Stimulated activated naive B cell treated with anti-CD40 and anti-IgM and Interleukin-4, amounts not matched to agents 10 μg/mL and 1 μg/mL and 100 μg/mL, for 72 hours (primary cell): Measurements from ENCODE around the gene NAV2.

ENCODE experiments used
- ATAC-seq, 2 donors: fragments of 150-1000 bp; cut with Tn5 transposase; replicated peaks; 2 replicates each; pipeline ENCODE4 v1.10.0; 2021; ENCODE audit warnings: moderate library complexity in 1 of 2
- DNase-seq: peaks from one replicate; pipeline ENCODE4 v3.0.0; 2021
- H3K27ac Mint-ChIP-seq: one replicate; pipeline ENCODE4 v1.8.0; 2022; ENCODE audit warnings: mild to moderate bottlenecking, mixed read lengths
- H3K27me3 Mint-ChIP-seq, 2 donors: one replicate each; pipeline ENCODE4 v1.8.0; 2022; ENCODE audit warnings: mixed read lengths in 2 of 2
- H3K36me3 Mint-ChIP-seq, 2 donors: one replicate each; pipeline ENCODE4 v1.8.0; 2022; ENCODE audit warnings: mixed read lengths in 2 of 2, mild to moderate bottlenecking in 1 of 2
- H3K4me1 Mint-ChIP-seq, 2 donors: one replicate each; pipeline ENCODE4 v1.8.0; 2022; ENCODE audit warnings: mixed read lengths in 2 of 2, mild to moderate bottlenecking in 1 of 2
- H3K4me3 Mint-ChIP-seq, 2 donors: one replicate each; pipeline ENCODE4 v1.8.0; 2022; ENCODE audit warnings: mild to moderate bottlenecking in 2 of 2, mixed read lengths in 2 of 2, moderate library complexity in 1 of 2
- H3K9me3 Mint-ChIP-seq, 2 donors: one replicate each; pipeline ENCODE4 v1.8.0; 2022; ENCODE audit warnings: mixed read lengths in 2 of 2, mild to moderate bottlenecking in 1 of 2

NAV2 gene

GRCh38 chr11:20013346-20014066 lies 300.9 kb downstream of the NAV2 start:
- no peaks in the 10 kb centered on the region for H3K9me3 Mint-ChIP-seq
- no peak overlapping the region for H3K4me3 Mint-ChIP-seq
- H3K36me3 Mint-ChIP-seq: no peaks in the 10 kb centered on the region
- ATAC-seq (no peak), DNase-seq (no peak)
- H3K4me1 Mint-ChIP-seq: peaks cover 0 to 5% of the 10 kb centered on the region in 2 donors
- no peak overlapping the region for H3K27ac Mint-ChIP-seq
- H3K27me3 Mint-ChIP-seq: peaks cover 0 to 11% of the 10 kb centered on the region in 2 donors

GRCh38 chr11:20014067-20014402 lies 301.4 kb downstream of the NAV2 start:
- no peak for ATAC-seq
- H3K9me3 Mint-ChIP-seq: no peaks in the 10 kb centered on the region
- peaks cover 0 to 5% of the 10 kb centered on the region in 2 donors for H3K4me1 Mint-ChIP-seq
- DNase-seq: no peak
- no peaks in the 10 kb centered on the region for H3K36me3 Mint-ChIP-seq
- H3K27me3 Mint-ChIP-seq: peaks cover 0 to 11% of the 10 kb centered on the region in 2 donors
- no peak overlapping the region for H3K27ac Mint-ChIP-seq
- H3K4me3 Mint-ChIP-seq: no peak overlapping the region

GRCh38 chr11:20015101-20015500 lies 302.5 kb downstream of the NAV2 start:
- no peak for ATAC-seq
- Mint-ChIP-seq H3K27me3 (peaks cover 0 to 11% of the 10 kb centered on the region in 2 donors), H3K9me3 (no peaks in the 10 kb centered on the region), H3K4me1 (peaks cover 0 to 5% of the 10 kb centered on the region in 2 donors), H3K36me3 (no peaks in the 10 kb centered on the region), H3K4me3 (no peak overlapping the region), H3K27ac (no peak overlapping the region)
- no peak for DNase-seq

GRCh38 chr11:20015529-20016427 lies 303.1 kb downstream of the NAV2 start:
- no peaks in the 10 kb centered on the region for H3K36me3 Mint-ChIP-seq
- H3K4me1 Mint-ChIP-seq: peaks cover 0 to 5% of the 10 kb centered on the region in 2 donors
- no peak for DNase-seq
- peaks cover 0 to 11% of the 10 kb centered on the region in 2 donors for H3K27me3 Mint-ChIP-seq
- no peak for ATAC-seq
- H3K27ac Mint-ChIP-seq: no peak overlapping the region
- no peaks in the 10 kb centered on the region for H3K9me3 Mint-ChIP-seq
- no peak overlapping the region for H3K4me3 Mint-ChIP-seq

GRCh38 chr11:20016526-20016925 lies 303.9 kb downstream of the NAV2 start:
- ATAC-seq (no peak), DNase-seq (no peak)
- Mint-ChIP-seq H3K4me1 (peaks cover 0 to 5% of the 10 kb centered on the region in 2 donors), H3K27me3 (peaks cover 0 to 11% of the 10 kb centered on the region in 2 donors), H3K4me3 (no peak overlapping the region), H3K9me3 (no peaks in the 10 kb centered on the region), H3K36me3 (no peaks in the 10 kb centered on the region), H3K27ac (no peak overlapping the region)

- Mint-ChIP-seq H3K27ac (no peak overlapping the region), H3K9me3 (no peaks in the 10 kb centered on the region), H3K4me3 (no peak overlapping the region), H3K4me1 (peaks cover 0 to 5% of the 10 kb centered on the region in 2 donors), H3K36me3 (no peaks in the 10 kb centered on the region), H3K27me3 (peaks cover 0 to 11% of the 10 kb centered on the region in 2 donors)
- no peak for DNase-seq
- ATAC-seq: no peak
Observed at GRCh38 chr11:20017320-20017719, 304.7 kb downstream of the NAV2 start.

GRCh38 chr11:20020198-20020597 lies 307.6 kb downstream of the NAV2 start:
- ATAC-seq: no peak
- Mint-ChIP-seq H3K9me3 (no peaks in the 10 kb centered on the region), H3K27ac (no peak overlapping the region), H3K4me3 (no peak overlapping the region), H3K4me1 (peaks cover 0 to 4% of the 10 kb centered on the region in 2 donors), H3K36me3 (no peaks in the 10 kb centered on the region), H3K27me3 (peaks cover 0 to 5% of the 10 kb centered on the region in 2 donors)
- no peak for DNase-seq

GRCh38 chr11:20020716-20021115 lies 308.1 kb downstream of the NAV2 start:
- Mint-ChIP-seq H3K4me3 (no peak overlapping the region), H3K4me1 (peaks cover 0 to 4% of the 10 kb centered on the region in 2 donors)
- ATAC-seq: no peak

GRCh38 chr11:20021212-20021611 lies 308.6 kb downstream of the NAV2 start:
- H3K27me3 Mint-ChIP-seq: peaks cover 0 to 5% of the 10 kb centered on the region in 2 donors
- no peak for DNase-seq
- H3K36me3 Mint-ChIP-seq: no peaks in the 10 kb centered on the region
- H3K4me3 Mint-ChIP-seq: no peak overlapping the region
- ATAC-seq: no peak
- no peak overlapping the region for H3K27ac Mint-ChIP-seq
- H3K4me1 Mint-ChIP-seq: peaks cover 0 to 4% of the 10 kb centered on the region in 2 donors
- no peaks in the 10 kb centered on the region for H3K9me3 Mint-ChIP-seq

More at GRCh38 chr11:20020716-20021115, 308.1 kb downstream of the NAV2 start:
- H3K36me3 Mint-ChIP-seq: no peaks in the 10 kb centered on the region
- no peaks in the 10 kb centered on the region for H3K9me3 Mint-ChIP-seq
- H3K27ac Mint-ChIP-seq: no peak overlapping the region
- peaks cover 0 to 5% of the 10 kb centered on the region in 2 donors for H3K27me3 Mint-ChIP-seq
- no peak for DNase-seq

- DNase-seq (no peak), ATAC-seq (no peak)
- Mint-ChIP-seq H3K9me3 (no peaks in the 10 kb centered on the region), H3K27ac (no peak overlapping the region), H3K27me3 (peaks cover 0 to 5% of the 10 kb centered on the region in 2 donors), H3K36me3 (no peaks in the 10 kb centered on the region), H3K4me3 (no peak overlapping the region), H3K4me1 (peaks cover 0 to 4% of the 10 kb centered on the region in 2 donors)
Observed at GRCh38 chr11:20021771-20022362, 309.2 kb downstream of the NAV2 start.

- H3K4me3 Mint-ChIP-seq: no peak overlapping the region
- ATAC-seq (no peak), DNase-seq (no peak)
- peaks cover 0 to 1% of the 10 kb centered on the region in 2 donors for H3K27me3 Mint-ChIP-seq
- no peaks in the 10 kb centered on the region for H3K4me1 Mint-ChIP-seq
- H3K36me3 Mint-ChIP-seq: no peaks in the 10 kb centered on the region
- H3K9me3 Mint-ChIP-seq: no peaks in the 10 kb centered on the region
- H3K27ac Mint-ChIP-seq: no peak overlapping the region
Observed at GRCh38 chr11:20022363-20023081, 309.9 kb downstream of the NAV2 start.

GRCh38 chr11:20023082-20023426 lies 310.4 kb downstream of the NAV2 start:
- H3K36me3 Mint-ChIP-seq: no peaks in the 10 kb centered on the region
- H3K4me3 Mint-ChIP-seq: no peak overlapping the region
- H3K4me1 Mint-ChIP-seq: no peaks in the 10 kb centered on the region
- DNase-seq (no peak), ATAC-seq (no peak)
- no peaks in the 10 kb centered on the region for H3K27me3 Mint-ChIP-seq
- H3K27ac Mint-ChIP-seq: no peak overlapping the region
- H3K9me3 Mint-ChIP-seq: no peaks in the 10 kb centered on the region

- DNase-seq (no peak), ATAC-seq (no peak)
- Mint-ChIP-seq H3K36me3 (no peaks in the 10 kb centered on the region), H3K4me1 (no peaks in the 10 kb centered on the region), H3K4me3 (no peak overlapping the region), H3K27me3 (no peaks in the 10 kb centered on the region), H3K9me3 (no peaks in the 10 kb centered on the region), H3K27ac (no peak overlapping the region)
Observed at GRCh38 chr11:20024172-20024935, 311.7 kb downstream of the NAV2 start.
